ENCODE data around the gene NLRP9. TPM values are rescaled to one million over a fixed set of nuclear protein-coding genes. Genes with fewer than 3 reads are reported as not detected.
A peak's percentile ranks its signal among the peaks of the same experiment; 100 is the strongest.
"Not testable (repeated sequence)": the region's sequence is repeated elsewhere in the genome, so short reads cannot be mapped to it uniquely, and the experiment has no call there.

The NLRP9 gene
- total and polyA plus RNA-seq, 5 donors: not detected

GRCh38 chr19:55723491-55723890 lies 14.7 kb downstream of the NLRP9 start:
- intact Hi-C loops (cut with DNase I): no loop called here
- no peaks in the 10 kb centered on the region for H3K9me3 ChIP-seq (ENCODE audit: control insufficient read depth, low read length)
- no peak overlapping the region for H3K27ac ChIP-seq (ENCODE audit: low read length)
- DNase-seq (no peak), ATAC-seq (no peak)
- H3K4me3 ChIP-seq (ENCODE audit: low read length): no peak overlapping the region
- H3K27me3 ChIP-seq (ENCODE audit: control insufficient read depth, insufficient read depth): no peaks in the 10 kb centered on the region
- WGBS: 88% methylated on average over 8 of the region's 8 CpGs
- H3K4me1 ChIP-seq (ENCODE audit: control insufficient read depth, insufficient read depth, low read length): no peaks in the 10 kb centered on the region

- Histone ChIP-seq H3K27me3 (ENCODE audit: control insufficient read depth, insufficient read depth) (no peaks in the 10 kb centered on the region), H3K27ac (ENCODE audit: low read length) (no peak overlapping the region), H3K9me3 (ENCODE audit: control insufficient read depth, low read length) (no peaks in the 10 kb centered on the region), H3K4me3 (ENCODE audit: low read length) (no peak overlapping the region), H3K4me1 (ENCODE audit: control insufficient read depth, insufficient read depth, low read length) (no peaks in the 10 kb centered on the region)
- intact Hi-C loops (cut with DNase I): no loop called here
- ATAC-seq: no peak
- WGBS: 90% methylated on average over 3 of the region's 3 CpGs
- no peak for DNase-seq
These were observed 17.4 kb downstream of the NLRP9 start for GRCh38 chr19:55720801-55721200.

- DNase-seq (no peak), ATAC-seq (no peak)
- H3K27me3 ChIP-seq (ENCODE audit: control insufficient read depth, insufficient read depth): no peaks in the 10 kb centered on the region
- H3K9me3 ChIP-seq (ENCODE audit: control insufficient read depth, low read length): no peaks in the 10 kb centered on the region
- no peak overlapping the region for H3K4me3 ChIP-seq (ENCODE audit: low read length)
- H3K4me1 ChIP-seq (ENCODE audit: control insufficient read depth, insufficient read depth, low read length): no peaks in the 10 kb centered on the region
- 42% methylated on average over 5 of the region's 5 CpGs for WGBS
- no peak overlapping the region for H3K27ac ChIP-seq (ENCODE audit: low read length)
- intact Hi-C loops (cut with DNase I): no loop called here
These were observed 17.9 kb downstream of the NLRP9 start for GRCh38 chr19:55720214-55720746.

GRCh38 chr19:55717879-55718711 lies 20.1 kb downstream of the NLRP9 start:
- H3K4me3 ChIP-seq (ENCODE audit: low read length); H3K27ac ChIP-seq (ENCODE audit: low read length); H3K27me3 ChIP-seq (ENCODE audit: control insufficient read depth, insufficient read depth); ATAC-seq; DNase-seq; H3K9me3 ChIP-seq (ENCODE audit: control insufficient read depth, low read length); intact Hi-C loops (cut with DNase I); H3K4me1 ChIP-seq (ENCODE audit: control insufficient read depth, insufficient read depth, low read length): not testable (repeated sequence)
- WGBS: 22% methylated on average over 13 of the region's 13 CpGs

- no peak for ATAC-seq
- Histone ChIP-seq H3K27ac (ENCODE audit: low read length) (no peak overlapping the region), H3K9me3 (ENCODE audit: control insufficient read depth, low read length) (no peaks in the 10 kb centered on the region), H3K4me3 (ENCODE audit: low read length) (no peak overlapping the region), H3K4me1 (ENCODE audit: control insufficient read depth, insufficient read depth, low read length) (no peaks in the 10 kb centered on the region), H3K27me3 (ENCODE audit: control insufficient read depth, insufficient read depth) (no peaks in the 10 kb centered on the region)
- intact Hi-C loops (cut with DNase I): no loop called here
- DNase-seq: no peak
- 71% methylated on average over 11 of the region's 11 CpGs for WGBS
These were observed 21.0 kb downstream of the NLRP9 start for GRCh38 chr19:55717251-55717650.

- ATAC-seq (no peak), DNase-seq (no peak)
- intact Hi-C loops (cut with DNase I): no loop called here
- Histone ChIP-seq H3K4me3 (ENCODE audit: low read length) (no peak overlapping the region), H3K27me3 (ENCODE audit: control insufficient read depth, insufficient read depth) (no peaks in the 10 kb centered on the region), H3K9me3 (ENCODE audit: control insufficient read depth, low read length) (no peaks in the 10 kb centered on the region), H3K4me1 (ENCODE audit: control insufficient read depth, insufficient read depth, low read length) (no peaks in the 10 kb centered on the region), H3K27ac (ENCODE audit: low read length) (no peak overlapping the region)
- 83% methylated on average over 15 of the region's 15 CpGs for WGBS
These were observed 21.7 kb downstream of the NLRP9 start for GRCh38 chr19:55716531-55716930.

GRCh38 chr19:55712804-55713631 lies 25.2 kb downstream of the NLRP9 start:
- no peaks in the 10 kb centered on the region for H3K4me1 ChIP-seq (ENCODE audit: control insufficient read depth, insufficient read depth, low read length)
- H3K9me3 ChIP-seq (ENCODE audit: control insufficient read depth, low read length): no peaks in the 10 kb centered on the region
- H3K27ac ChIP-seq (ENCODE audit: low read length): no peak overlapping the region
- H3K4me3 ChIP-seq (ENCODE audit: low read length): no peak overlapping the region
- H3K27me3 ChIP-seq (ENCODE audit: control insufficient read depth, insufficient read depth): no peaks in the 10 kb centered on the region
- DNase-seq: no peak
- WGBS: 72% methylated on average over 2 of the region's 3 CpGs
- no peak for ATAC-seq
- intact Hi-C loops (cut with DNase I): no loop called here

GRCh38 chr19:55711719-55712118 lies 26.5 kb downstream of the NLRP9 start:
- no peak for ATAC-seq
- H3K27me3 ChIP-seq (ENCODE audit: control insufficient read depth, insufficient read depth): no peaks in the 10 kb centered on the region
- no peak overlapping the region for H3K27ac ChIP-seq (ENCODE audit: low read length)
- no peak overlapping the region for H3K4me3 ChIP-seq (ENCODE audit: low read length)
- intact Hi-C loops (cut with DNase I): no loop called here
- WGBS: 71% methylated on average over 18 of the region's 18 CpGs
- no peaks in the 10 kb centered on the region for H3K9me3 ChIP-seq (ENCODE audit: control insufficient read depth, low read length)
- no peaks in the 10 kb centered on the region for H3K4me1 ChIP-seq (ENCODE audit: control insufficient read depth, insufficient read depth, low read length)
- DNase-seq: no peak

GRCh38 chr19:55705972-55706371 lies 32.2 kb downstream of the NLRP9 start:
- WGBS: 94% methylated on average over 3 of the region's 3 CpGs
- Histone ChIP-seq H3K4me1 (ENCODE audit: control insufficient read depth, insufficient read depth, low read length) (no peaks in the 10 kb centered on the region), H3K27ac (ENCODE audit: low read length) (no peak overlapping the region), H3K4me3 (ENCODE audit: low read length) (no peak overlapping the region), H3K27me3 (ENCODE audit: control insufficient read depth, insufficient read depth) (no peaks in the 10 kb centered on the region), H3K9me3 (ENCODE audit: control insufficient read depth, low read length) (no peaks in the 10 kb centered on the region)
- DNase-seq (no peak), ATAC-seq (no peak)
- intact Hi-C loops (cut with DNase I): no loop called here

GRCh38 chr19:55704494-55705245 lies 33.5 kb downstream of the NLRP9 start:
- no peak for DNase-seq
- Histone ChIP-seq H3K27me3 (ENCODE audit: control insufficient read depth, insufficient read depth) (no peaks in the 10 kb centered on the region), H3K9me3 (ENCODE audit: control insufficient read depth, low read length) (no peaks in the 10 kb centered on the region), H3K4me3 (ENCODE audit: low read length) (no peak overlapping the region), H3K4me1 (ENCODE audit: control insufficient read depth, insufficient read depth, low read length) (no peaks in the 10 kb centered on the region), H3K27ac (ENCODE audit: low read length) (no peak overlapping the region)
- intact Hi-C loops (cut with DNase I): no loop called here
- WGBS: 91% methylated on average over 15 of the region's 15 CpGs
- ATAC-seq: peak; percentile 15 to 30
